Endothelial cell of umbilical vein (primary cell): ENCODE results near the gene OVCH1. TPM values are rescaled to one million over a fixed set of nuclear protein-coding genes. Genes with fewer than 3 reads are reported as not detected.
"Not testable (repeated sequence)": the region's sequence is repeated elsewhere in the genome, so short reads cannot be mapped to it uniquely, and the experiment has no call there.

Experiments
- BruUV-seq: library from RNA; stranded (reverse); fragments of 400-500 nt; replicated peaks from 2 replicates; lab custom pipeline; 2021; lab: Mats Ljungman, UMichigan
- CTCF ChIA-PET: fragments of 300-600, 350-600 bp; sonication (Branson Sonifier 250); formaldehyde crosslinking; loops from one replicate; lab custom pipeline; 2021; ENCODE audit warnings: antibody characterized with exemption, inconsistent platforms; lab: Charles Lee
- POLR2A ChIA-PET: fragments of 300-600, 350-600 bp; sonication (Branson Sonifier 250); formaldehyde crosslinking; loops from one replicate; lab custom pipeline; 2021; ENCODE audit warnings: antibody characterized with exemption, inconsistent platforms; lab: Charles Lee
- DNase-seq: peaks from one replicate; pipeline ENCODE4 v3.0.0-alpha.2; 2011; ENCODE audit warnings: low read depth, low spot score
- FAIRE-seq: peaks from 2 replicates; lab custom pipeline; 2011; peaks lifted over from hg19 to GRCh38; lab: Jason Lieb, UNC
- H2AFZ ChIP-seq: 2 replicates; pipeline ENCODE4 v1.6.0; 2012; ENCODE audit warnings: low read depth, low read length, control low read depth, inconsistent platforms
- H3K27ac ChIP-seq: 2 replicates; pipeline ENCODE4 v1.5.1; 2011; ENCODE audit warnings: low read depth, mild to moderate bottlenecking, control low read depth, low read length, moderate library complexity; ENCODE audit not compliant: insufficient read depth
- H3K27me3 ChIP-seq, 2 experiments: 2 replicates each; pipeline versions ENCODE4 v1.6.0 to v1.6.1; 2011; ENCODE audit warnings: low read length in 2 of 2, mixed read lengths in 1 of 2; ENCODE audit not compliant: control insufficient read depth in 2 of 2, insufficient read depth in 2 of 2
- H3K36me3 ChIP-seq, 2 experiments: 2 replicates in 1 of 2; 3 replicates in 1 of 2; pipeline ENCODE4 v1.5.1; 2011; ENCODE audit warnings: low read length in 2 of 2, mild to moderate bottlenecking in 1 of 2, moderate library complexity in 1 of 2; ENCODE audit not compliant: control insufficient read depth in 2 of 2, insufficient read depth in 2 of 2; ENCODE audit errors: extremely low read depth in 1 of 2
- H3K4me1 ChIP-seq: 3 replicates; pipeline ENCODE4 v1.5.1; 2011; ENCODE audit warnings: mild to moderate bottlenecking, low read length; ENCODE audit not compliant: control insufficient read depth, insufficient read depth; ENCODE audit errors: extremely low read depth
- H3K4me2 ChIP-seq: 2 replicates; pipeline ENCODE4 v1.6.1; 2011; ENCODE audit warnings: low read length, control low read depth, mixed read lengths; ENCODE audit not compliant: insufficient read depth
- H3K4me3 ChIP-seq, 3 experiments: fragments of 200-600 bp in 1 of 3; sonication (generic), shearing (Covaris generic) in 1 of 3; replicated peaks in 1 of 3; 2 replicates each; pipeline ENCODE4 v1.5.1; 2011 to 2016; ENCODE audit warnings: control low read depth in 3 of 3, low read length in 3 of 3, mild to moderate bottlenecking in 2 of 3, inconsistent platforms in 1 of 3, low read depth in 1 of 3, moderate library complexity in 1 of 3; ENCODE audit not compliant: insufficient read depth in 1 of 3
- H3K79me2 ChIP-seq: 2 replicates; pipeline ENCODE4 v1.6.0; 2012; ENCODE audit warnings: low read length, inconsistent platforms; ENCODE audit not compliant: control insufficient read depth, insufficient read depth
- H3K9ac ChIP-seq: replicated peaks from 2 replicates; pipeline ENCODE3; 2011; ENCODE audit warnings: low read length, control low read depth; ENCODE audit not compliant: insufficient read depth; ENCODE audit errors: extremely low read depth
- H3K9me1 ChIP-seq: replicated peaks from 3 replicates; pipeline ENCODE4 v1.6.0; 2011; ENCODE audit warnings: mild to moderate bottlenecking, low read length; ENCODE audit not compliant: control insufficient read depth, insufficient read depth; ENCODE audit errors: extremely low read depth
- H3K9me3 ChIP-seq: replicated peaks from 2 replicates; pipeline ENCODE4 v1.5.1; 2012; ENCODE audit warnings: low read length, inconsistent platforms; ENCODE audit not compliant: control insufficient read depth, insufficient read depth
- H4K20me1 ChIP-seq: replicated peaks from 2 replicates; pipeline ENCODE3; 2011; ENCODE audit warnings: mild to moderate bottlenecking, low read length; ENCODE audit not compliant: control insufficient read depth, insufficient read depth; ENCODE audit errors: extremely low read depth
- EZH2 ChIP-seq: IDR thresholded peaks from 2 replicates; pipeline ENCODE4 v1.6.1; 2012; ENCODE audit warnings: borderline replicate concordance, low read depth, mild to moderate bottlenecking, moderate library complexity, low read length, inconsistent platforms; ENCODE audit not compliant: severe bottlenecking
- FOS ChIP-seq: IDR thresholded peaks from 2 replicates; pipeline ENCODE4 v1.6.1; 2011; ENCODE audit warnings: mild to moderate bottlenecking, low read length, moderate library complexity, borderline replicate concordance; ENCODE audit not compliant: insufficient read depth
- GATA2 ChIP-seq: IDR thresholded peaks from 2 replicates; pipeline ENCODE4 v1.7.0; 2011; ENCODE audit warnings: low read depth, mild to moderate bottlenecking, moderate library complexity, mixed read lengths, low read length; ENCODE audit not compliant: insufficient read length, insufficient read depth
- JUN ChIP-seq: IDR thresholded peaks from 2 replicates; pipeline ENCODE4 v1.6.1; 2011; ENCODE audit warnings: borderline replicate concordance, low read depth; ENCODE audit not compliant: insufficient read length, insufficient read depth
- MYC ChIP-seq: IDR thresholded peaks from one replicate; pipeline ENCODE4 v1.6.1; 2011; ENCODE audit warnings: mild to moderate bottlenecking, low read depth, low read length
- POLR2A ChIP-seq: IDR thresholded peaks from 2 replicates; pipeline ENCODE4 v1.6.1; 2012; ENCODE audit warnings: low read depth, mild to moderate bottlenecking, control low read depth, low read length
- POLR2AphosphoS5 ChIP-seq: IDR thresholded peaks from 2 replicates; pipeline ENCODE4 v1.6.1; 2012; ENCODE audit warnings: low read depth, mild to moderate bottlenecking, control low read depth, low read length, moderate library complexity; ENCODE audit not compliant: insufficient read depth
- dilution Hi-C: fragments of 300-500 bp; cut with MboI; formaldehyde crosslinking; loops from one replicate; pipeline ENCODE4 v1.15.0; 2019; ENCODE audit warnings: low sequenced_read_pairs; ENCODE audit not compliant: extremely low pct_ligation_motif_present
- intact Hi-C: fragments of 100-400 bp; cut with micrococcal nuclease; formaldehyde crosslinking; loops from one replicate; pipeline ENCODE4 v1.10.0; 2022
- polyA plus RNA-seq, 4 experiments: library from polyadenylated mRNA; depleted of rRNA in 3 of 4; stranded (reverse) in 3 of 4; unstranded in 1 of 4; fragments of >200 nt; gene quantifications; 2 replicates each; pipeline versions ENCODE4 v1.2.1 to v1.2.3, GENCODE V29; 2011 to 2012; ENCODE audit warnings: missing spikeins in 1 of 4
- total RNA-seq: library from RNA; stranded (reverse); gene quantifications from 2 replicates; pipeline ENCODE4 v1.2.3, GENCODE V29; 2021
- TF ChIP-seq, protein P1 (sequence below): IDR thresholded peaks from 2 replicates; pipeline ENCODE4 v1.6.1; 2011; ENCODE audit not compliant: insufficient read depth, insufficient read length
- TF ChIP-seq, protein P2 (sequence below), 2 donors: IDR thresholded peaks; 1 replicate in 1 of 2; 2 replicates in 1 of 2; pipeline ENCODE4 v1.5.1; 2011; ENCODE audit warnings: low read length in 2 of 2, mild to moderate bottlenecking in 2 of 2, moderate library complexity in 2 of 2, control low read depth in 1 of 2, inconsistent platforms in 1 of 2, low read depth in 1 of 2; ENCODE audit not compliant: insufficient read depth in 1 of 2; ENCODE audit errors: extremely low read depth in 1 of 2

Gene OVCH1
- total and polyA plus RNA-seq, 2 donors (not counting 3 experiments of a cell fraction or from before 2014, with no cell fraction given): 0.01 TPM; not detected in 1

- dilution Hi-C loops: no loop called here
- Histone ChIP-seq H3K27ac (peak overlapping the region; percentile 5), H3K4me3 (peak overlapping the region in 1 of 3 experiments; percentile 18), H3K9me3 (no peaks in the 10 kb centered on the region), H4K20me1 (no peaks in the 10 kb centered on the region), H3K4me2 (no peak overlapping the region), H3K27me3 (no peaks in the 10 kb centered on the region), H3K4me1 (no peaks in the 10 kb centered on the region), H3K9me1 (no peaks in the 10 kb centered on the region), H3K9ac (no peak overlapping the region), H3K79me2 (no peaks in the 10 kb centered on the region), H2AFZ (no peak overlapping the region), H3K36me3 (no peaks in the 10 kb centered on the region)
- intact Hi-C loops: no loop called here
- TF ChIP-seq, protein P1, sequence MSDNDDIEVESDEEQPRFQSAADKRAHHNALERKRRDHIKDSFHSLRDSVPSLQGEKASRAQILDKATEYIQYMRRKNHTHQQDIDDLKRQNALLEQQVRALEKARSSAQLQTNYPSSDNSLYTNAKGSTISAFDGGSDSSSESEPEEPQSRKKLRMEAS: no peak
- TF ChIP-seq EZH2: no peak
- no peak for TF ChIP-seq MYC
- no peak for TF ChIP-seq POLR2A
- no peak for TF ChIP-seq POLR2AphosphoS5
- TF ChIP-seq JUN: no peak
- no peak for TF ChIP-seq FOS
- TF ChIP-seq, protein P2, sequence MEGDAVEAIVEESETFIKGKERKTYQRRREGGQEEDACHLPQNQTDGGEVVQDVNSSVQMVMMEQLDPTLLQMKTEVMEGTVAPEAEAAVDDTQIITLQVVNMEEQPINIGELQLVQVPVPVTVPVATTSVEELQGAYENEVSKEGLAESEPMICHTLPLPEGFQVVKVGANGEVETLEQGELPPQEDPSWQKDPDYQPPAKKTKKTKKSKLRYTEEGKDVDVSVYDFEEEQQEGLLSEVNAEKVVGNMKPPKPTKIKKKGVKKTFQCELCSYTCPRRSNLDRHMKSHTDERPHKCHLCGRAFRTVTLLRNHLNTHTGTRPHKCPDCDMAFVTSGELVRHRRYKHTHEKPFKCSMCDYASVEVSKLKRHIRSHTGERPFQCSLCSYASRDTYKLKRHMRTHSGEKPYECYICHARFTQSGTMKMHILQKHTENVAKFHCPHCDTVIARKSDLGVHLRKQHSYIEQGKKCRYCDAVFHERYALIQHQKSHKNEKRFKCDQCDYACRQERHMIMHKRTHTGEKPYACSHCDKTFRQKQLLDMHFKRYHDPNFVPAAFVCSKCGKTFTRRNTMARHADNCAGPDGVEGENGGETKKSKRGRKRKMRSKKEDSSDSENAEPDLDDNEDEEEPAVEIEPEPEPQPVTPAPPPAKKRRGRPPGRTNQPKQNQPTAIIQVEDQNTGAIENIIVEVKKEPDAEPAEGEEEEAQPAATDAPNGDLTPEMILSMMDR (IDR thresholded peaks at IDR 0.05; ENCODE audit: extremely low read depth in 1 of 2, insufficient read depth in 1 of 2, low read depth in 1 of 2, low read length in 2 of 2): no peak
- TF ChIP-seq GATA2: no peak
- no TSS peak for BruUV-seq
- ChIA-PET CTCF (no interaction called here), POLR2A (no interaction called here)
- DNase-seq (no peak), FAIRE-seq (no peak)
Measured at GRCh38 chr12:29389295-29389919, 108.1 kb downstream of the OVCH1 start.

GRCh38 chr12:29386084-29386680, 111.3 kb downstream of the OVCH1 start:
- H3K79me2 ChIP-seq, DNase-seq, H3K27ac ChIP-seq, H3K27me3 ChIP-seq, H3K9me1 ChIP-seq, H3K4me1 ChIP-seq, H3K4me2 ChIP-seq, BruUV-seq, H3K9me3 ChIP-seq, H3K9ac ChIP-seq, POLR2A ChIA-PET, H2AFZ ChIP-seq, dilution Hi-C loops, H3K4me3 ChIP-seq, CTCF ChIA-PET, intact Hi-C loops, H3K36me3 ChIP-seq, FAIRE-seq, H4K20me1 ChIP-seq: not testable (repeated sequence)
